HG02981 (cell line): Measurements from ENCODE around the gene RTP3.

Source experiments
- ATAC-seq: cut with Tn5 transposase; IDR thresholded peaks from one replicate; pipeline ENCODE4 v1.9.1; 2021; ENCODE audit warnings: mild to moderate bottlenecking, moderate library complexity; ENCODE audit not compliant: unreplicated experiment

The RTP3 gene

GRCh38 chr3:46468753-46469600 is 28.8 kb upstream of the RTP3 start:
- no peak for ATAC-seq

- ATAC-seq, result no peak
Observed at GRCh38 chr3:46469680-46470357, 28.0 kb upstream of the RTP3 start.

GRCh38 chr3:46470831-46471230 is 26.9 kb upstream of the RTP3 start:
- no peak for ATAC-seq

- ATAC-seq, result no peak
Observed at GRCh38 chr3:46471371-46471914, 26.3 kb upstream of the RTP3 start.

GRCh38 chr3:46472736-46473135 is 25.0 kb upstream of the RTP3 start:
- ATAC-seq, result no peak

- ATAC-seq, result no peak
Observed at GRCh38 chr3:46477145-46477544, 20.6 kb upstream of the RTP3 start.

GRCh38 chr3:46477756-46478155 is 20.0 kb upstream of the RTP3 start:
- ATAC-seq, result no peak

- no peak for ATAC-seq
Observed at GRCh38 chr3:46478341-46478740, 19.4 kb upstream of the RTP3 start.

GRCh38 chr3:46479021-46479420 is 18.8 kb upstream of the RTP3 start:
- ATAC-seq, result no peak

GRCh38 chr3:46479696-46480095 is 18.1 kb upstream of the RTP3 start:
- ATAC-seq, result no peak

GRCh38 chr3:46480491-46481195 is 17.1 kb upstream of the RTP3 start:
- ATAC-seq, result no peak

- ATAC-seq, result no peak
Observed at GRCh38 chr3:46481636-46482035, 16.1 kb upstream of the RTP3 start.

- no peak for ATAC-seq
Observed at GRCh38 chr3:46482632-46483350, 15.0 kb upstream of the RTP3 start.

- ATAC-seq, result no peak
Observed at GRCh38 chr3:46483825-46484224, 14.0 kb upstream of the RTP3 start.

GRCh38 chr3:46484388-46484787 is 13.4 kb upstream of the RTP3 start:
- ATAC-seq, result no peak

- ATAC-seq, result no peak
Observed at GRCh38 chr3:46484911-46485778, 12.6 kb upstream of the RTP3 start.

- no peak for ATAC-seq
Observed at GRCh38 chr3:46485779-46486175, 12.0 kb upstream of the RTP3 start.

GRCh38 chr3:46488735-46489361 is 8.9 kb upstream of the RTP3 start:
- peak; percentile 91 for ATAC-seq

GRCh38 chr3:46489381-46489780 is 8.4 kb upstream of the RTP3 start:
- ATAC-seq, result no peak
